Erythroblast (primary cell): Measurements from ENCODE around the gene UCP2.

Experiments
- DNase-seq, 2 experiments: peaks; one replicate each; lab custom pipeline; 2025; lab: John Stamatoyannopoulos, UW
- GATA1 ChIP-seq: IDR thresholded peaks from 2 replicates; pipeline ENCODE4 v1.6.1; 2011; ENCODE audit warnings: low read depth, mild to moderate bottlenecking, control low read depth, low read length, moderate library complexity
- POLR2A ChIP-seq: IDR thresholded peaks from 2 replicates; pipeline ENCODE4 v1.6.1; 2011; ENCODE audit warnings: mild to moderate bottlenecking, low read length

UCP2 gene

GRCh38 chr11:73963861-73964260 lies 18.8 kb downstream of the UCP2 start:
- no peak for TF ChIP-seq GATA1
- TF ChIP-seq POLR2A, result no peak
- DNase-seq, result no peak

DNA sequence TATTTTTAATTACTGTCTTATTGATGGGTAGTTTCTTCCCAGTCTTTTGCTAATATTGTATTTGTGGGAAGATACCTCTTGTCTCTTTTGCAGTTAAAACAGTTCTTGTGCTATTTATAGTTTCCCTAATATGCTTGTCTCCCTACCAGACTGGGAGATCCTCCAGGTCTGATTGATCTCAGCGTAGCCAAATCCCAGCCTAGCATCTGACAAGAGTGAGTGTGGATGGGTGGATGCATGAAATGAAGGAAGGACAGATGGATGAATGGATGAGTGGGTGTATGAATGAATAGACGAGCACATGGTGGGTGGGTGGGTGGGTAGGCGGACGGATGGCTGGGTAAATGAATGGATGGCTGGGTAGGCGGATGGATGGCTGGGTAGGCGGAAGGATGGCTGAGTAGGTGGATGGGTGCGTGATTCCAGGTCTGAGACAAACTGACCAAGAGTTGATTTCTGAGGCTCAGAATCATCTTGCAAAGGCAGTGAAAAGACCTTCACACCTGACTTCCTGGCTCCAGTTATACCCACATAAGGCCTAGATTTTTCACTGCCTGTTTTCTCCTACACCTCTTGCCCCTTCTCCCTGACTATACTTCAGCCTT lies 20.4 kb downstream of the UCP2 start:
- no peak for DNase-seq
- no peak for TF ChIP-seq GATA1
- no peak for TF ChIP-seq POLR2A

GRCh38 chr11:73961321-73961720 lies 21.3 kb downstream of the UCP2 start:
- no peak for DNase-seq
- TF ChIP-seq GATA1, result no peak
- TF ChIP-seq POLR2A, result no peak

DNA sequence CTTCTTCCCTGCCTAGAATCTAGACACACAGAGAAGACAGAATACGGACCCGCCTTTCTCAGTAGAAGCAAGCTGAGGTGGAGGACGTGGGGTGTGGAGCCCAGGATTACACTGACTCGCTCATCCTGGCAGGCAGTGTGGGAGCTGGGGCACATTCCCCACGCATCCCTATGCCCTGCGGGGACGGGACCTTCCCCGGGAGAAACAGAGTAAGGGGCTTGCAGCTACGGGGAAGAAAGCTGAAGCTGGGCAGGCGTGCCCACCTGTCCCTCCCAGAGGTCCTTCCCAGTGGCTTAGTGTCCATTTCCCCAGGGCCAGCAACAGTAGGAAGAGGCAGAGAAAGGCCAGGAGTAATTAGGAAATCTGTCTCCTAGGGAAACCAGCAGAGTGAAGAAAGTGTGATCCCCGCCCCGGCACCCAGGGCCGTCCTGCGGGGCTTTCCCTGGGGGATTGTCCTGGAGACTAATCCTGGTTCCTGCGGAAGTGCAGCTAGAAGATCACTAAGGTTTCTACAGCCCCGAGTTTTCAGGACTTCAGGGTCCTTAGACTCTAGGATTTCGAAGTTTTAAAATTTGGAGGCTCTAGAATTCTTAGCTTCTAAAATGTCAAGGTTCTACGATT lies 24.0 kb downstream of the UCP2 start:
- TF ChIP-seq POLR2A (no peak), GATA1 (no peak)

GRCh38 chr11:73957654-73958361 lies 24.8 kb downstream of the UCP2 start:
- no peak for DNase-seq
- TF ChIP-seq GATA1, result no peak
- TF ChIP-seq POLR2A, result no peak

More for the DNA sequence above, 24.0 kb downstream of the UCP2 start:
- DNase-seq, result no peak

DNA sequence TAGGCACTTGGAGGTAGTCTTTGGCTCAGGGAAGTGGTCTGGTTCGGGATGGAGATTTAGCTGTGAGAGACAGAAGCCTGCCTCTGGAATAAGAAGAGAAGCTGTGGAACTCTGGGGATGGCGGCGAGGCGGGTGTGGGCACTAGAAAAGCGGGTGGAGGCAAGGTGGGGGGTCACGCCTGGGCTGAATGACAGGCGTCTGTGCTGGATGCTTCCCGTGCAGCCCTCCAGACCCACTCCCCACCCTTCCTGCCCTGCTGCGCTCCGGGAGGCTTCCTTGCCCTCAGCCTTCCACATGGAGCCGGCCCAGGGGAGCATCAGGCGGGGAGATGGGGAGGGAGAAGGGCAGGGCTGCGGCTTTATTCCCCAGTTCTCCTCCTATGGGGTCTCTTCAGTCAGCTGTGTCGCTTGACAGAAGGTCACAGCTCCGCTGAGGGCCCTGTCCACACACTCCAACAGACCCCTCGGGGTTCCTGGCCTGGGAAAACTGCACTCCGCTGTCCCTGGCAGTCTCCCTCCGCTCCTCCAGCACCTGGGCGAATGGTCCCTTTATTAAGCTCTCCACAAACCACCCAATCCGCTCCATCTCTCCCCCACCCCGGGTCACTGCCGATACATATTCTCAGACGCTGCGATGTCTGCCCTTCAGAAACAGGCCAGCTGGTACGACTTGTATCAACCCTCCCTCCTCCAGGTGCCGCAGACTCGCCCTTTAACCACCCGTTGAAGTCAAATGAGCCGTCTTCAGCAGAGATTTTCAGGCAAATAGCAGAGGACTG lies 25.6 kb downstream of the UCP2 start:
- TF ChIP-seq GATA1, result no peak
- DNase-seq, result no peak

- TF ChIP-seq POLR2A (no peak), GATA1 (no peak)
- no peak for DNase-seq
Measured at GRCh38 chr11:73951797-73952196, 30.8 kb downstream of the UCP2 start.

DNA sequence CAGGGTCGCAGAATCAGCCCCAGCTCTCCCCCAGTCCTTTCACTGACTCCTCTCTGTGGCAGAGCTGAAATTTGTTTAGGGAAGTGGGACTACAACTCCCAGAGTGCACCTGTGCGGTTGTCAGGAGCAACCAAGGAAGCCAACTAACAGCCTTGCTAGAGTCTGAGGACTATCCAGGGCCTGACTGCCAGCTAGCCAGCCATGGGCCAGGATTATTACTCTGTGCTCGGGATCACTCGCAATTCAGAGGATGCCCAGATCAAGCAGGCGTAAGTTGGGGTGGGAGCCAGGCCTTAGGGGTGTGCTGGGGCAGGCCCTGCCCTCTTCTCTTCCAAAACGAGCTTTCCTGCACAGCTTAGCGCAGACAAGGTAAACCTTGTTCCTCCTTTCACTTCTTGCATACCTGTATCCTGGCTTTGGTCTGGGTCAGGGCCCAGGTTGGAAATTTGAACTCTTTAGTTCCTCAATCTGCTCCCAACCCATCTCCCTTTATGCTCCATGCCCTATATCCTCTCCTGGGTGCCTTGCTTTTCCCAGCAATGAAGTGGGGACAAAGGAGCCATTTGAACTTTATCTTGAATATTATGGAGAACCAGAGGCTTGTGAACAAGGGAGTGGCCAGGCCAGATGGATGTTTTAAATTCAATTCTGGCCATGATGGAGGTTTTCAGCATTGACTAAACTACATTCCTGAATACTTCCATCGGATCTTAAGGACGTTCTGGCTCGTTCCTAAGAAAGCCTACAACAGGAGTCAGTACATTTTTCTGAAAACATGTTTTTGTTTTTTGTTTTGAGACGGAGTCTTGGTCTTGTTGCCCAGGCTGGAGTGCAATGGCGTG lies 31.6 kb downstream of the UCP2 start, which contains the start of gene DNAJB13:
Gene DNAJB13, plus strand, starts transcription at position 158 of the 842 bp plus-strand sequence. Its CDS starts 44 bp downstream, at position 202.
- TF ChIP-seq POLR2A (no peak), GATA1 (no peak)
- peak; percentile 44 to 55 for DNase-seq

DNA sequence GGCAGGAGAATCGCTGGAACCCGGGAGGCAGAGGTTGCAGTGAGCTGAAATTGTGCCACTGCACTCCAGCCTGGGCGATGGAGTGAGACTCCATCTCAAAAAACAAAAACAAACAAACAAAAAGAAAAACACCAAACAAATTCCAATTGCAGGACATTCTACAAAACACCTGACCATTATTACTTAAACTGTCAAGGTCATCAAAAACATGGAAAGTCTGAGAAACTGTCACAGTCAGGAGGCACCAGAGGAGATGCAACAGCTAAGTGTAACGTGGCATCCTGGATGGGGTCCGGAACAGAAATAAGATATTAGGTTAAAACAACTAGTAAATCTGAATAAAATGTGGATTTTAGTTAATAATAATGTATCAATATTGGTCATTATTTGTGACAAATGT lies 32.7 kb downstream of the UCP2 start:
- TF ChIP-seq POLR2A (no peak), GATA1 (no peak)
- DNase-seq, result no peak

DNA sequence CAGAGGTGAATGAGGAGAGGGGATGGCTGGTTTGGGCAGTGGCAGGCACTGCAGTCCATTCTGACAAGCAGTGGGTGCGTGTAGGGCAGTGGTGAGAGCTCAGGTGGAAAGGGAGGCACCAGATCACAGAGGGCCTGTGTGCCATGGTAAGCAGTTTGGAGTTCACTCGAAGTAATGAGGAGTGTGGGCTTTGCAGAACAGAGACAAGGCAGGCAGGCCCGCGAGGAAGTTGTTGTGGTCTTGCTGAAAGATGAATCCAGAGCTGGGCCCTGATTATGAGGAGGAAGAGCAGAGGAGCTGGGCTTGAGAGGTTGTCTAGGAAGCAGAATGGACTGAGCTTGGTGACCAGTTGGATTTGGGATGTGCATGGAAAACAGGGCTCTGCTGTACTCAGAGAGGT lies 33.4 kb downstream of the UCP2 start:
- no peak for DNase-seq
- TF ChIP-seq GATA1 (no peak), POLR2A (no peak)

- TF ChIP-seq POLR2A, result no peak
- no peak for TF ChIP-seq GATA1
- DNase-seq, result no peak
Measured at GRCh38 chr11:73946798-73947458, 35.7 kb downstream of the UCP2 start.

GRCh38 chr11:73945396-73945795 lies 37.2 kb downstream of the UCP2 start:
- no peak for DNase-seq
- TF ChIP-seq POLR2A (no peak), GATA1 (no peak)
